SU-DHL-6 (cell line): ENCODE data around the gene TSHR.

ENCODE experiments used
- H2AFZ ChIP-seq: fragments of 200-600 bp; sonication (generic); 2 replicates; pipeline ENCODE4 v1.6.1; 2014; ENCODE audit warnings: low read depth, mild to moderate bottlenecking, moderate library complexity, mixed read lengths, antibody characterized with exemption, low read length; ENCODE audit not compliant: severe bottlenecking
- H3F3A ChIP-seq: fragments of 200-600 bp; shearing (Covaris generic); 2 replicates; pipeline ENCODE4 v1.6.0; 2016; ENCODE audit warnings: antibody characterized with exemption, mild to moderate bottlenecking; ENCODE audit not compliant: insufficient read depth
- H3K27ac ChIP-seq: fragments of 200-600 bp; sonication (generic); 2 replicates; pipeline ENCODE4 v1.5.1; 2016; ENCODE audit warnings: low read depth, mild to moderate bottlenecking, low read length, moderate library complexity, mixed read lengths
- H3K27me3 ChIP-seq: fragments of 200-600 bp; sonication (generic), shearing (Covaris generic); 2 replicates; pipeline ENCODE4 v1.6.0; 2014; ENCODE audit warnings: mild to moderate bottlenecking, low read length
- H3K36me3 ChIP-seq: fragments of 200-600 bp; sonication (generic); 2 replicates; pipeline ENCODE4 v1.6.1; 2014; ENCODE audit warnings: mild to moderate bottlenecking, low read length, mixed read lengths
- H3K4me2 ChIP-seq: fragments of 300-600, 200-600 bp; shearing (Covaris generic), sonication (generic); 2 replicates; pipeline ENCODE4 v1.6.0; 2014; ENCODE audit warnings: low read length, low read depth, mild to moderate bottlenecking; ENCODE audit not compliant: poor library complexity, severe bottlenecking
- H3K4me3 ChIP-seq: fragments of 200-600 bp; sonication (generic); 2 replicates; pipeline ENCODE4 v1.5.1; 2014; ENCODE audit warnings: antibody characterized with exemption, low read length, mild to moderate bottlenecking, mixed read lengths; ENCODE audit not compliant: insufficient read depth, poor library complexity, severe bottlenecking
- H3K79me2 ChIP-seq: fragments of 200-600 bp; sonication (generic); 2 replicates; pipeline ENCODE4 v1.6.1; 2014; ENCODE audit warnings: mild to moderate bottlenecking, low read length, moderate library complexity; ENCODE audit not compliant: insufficient read depth
- H3K9ac ChIP-seq: fragments of 200-600 bp; sonication (generic); 2 replicates; pipeline ENCODE4 v1.7.0; 2014; ENCODE audit warnings: mild to moderate bottlenecking, low read length
- H3K9me2 ChIP-seq: fragments of 200-600 bp; sonication (generic); replicated peaks from 2 replicates; pipeline ENCODE4 v1.6.1; 2014; ENCODE audit warnings: low read length; ENCODE audit not compliant: insufficient read depth
- H3K9me3 ChIP-seq: fragments of 200-600 bp; sonication (generic); 2 replicates; pipeline ENCODE4 v1.6.1; 2014; ENCODE audit warnings: low read length, mixed read lengths; ENCODE audit not compliant: insufficient read depth
- H4K20me1 ChIP-seq: fragments of 200-600 bp; sonication (generic); 2 replicates; pipeline ENCODE4 v1.6.1; 2014; ENCODE audit warnings: low read depth, mild to moderate bottlenecking, antibody characterized with exemption, low read length, moderate library complexity, mixed read lengths
- EZH2phosphoT487 ChIP-seq: fragments of 200-600 bp; sonication (generic), shearing (Covaris generic); conservative IDR thresholded peaks from 2 replicates; pipeline ENCODE4 v1.6.1; 2018; ENCODE audit warnings: mild to moderate bottlenecking, antibody characterized with exemption, low read length, moderate library complexity, mixed read lengths
- TF ChIP-seq, protein P1 (sequence below): fragments of 200-600 bp; sonication (generic); IDR thresholded peaks from one replicate; pipeline ENCODE4 v1.5.1; 2017; ENCODE audit warnings: antibody characterized with exemption, mild to moderate bottlenecking, low read length, moderate library complexity; ENCODE audit not compliant: insufficient read depth, poor library complexity, severe bottlenecking

Gene TSHR

DNA sequence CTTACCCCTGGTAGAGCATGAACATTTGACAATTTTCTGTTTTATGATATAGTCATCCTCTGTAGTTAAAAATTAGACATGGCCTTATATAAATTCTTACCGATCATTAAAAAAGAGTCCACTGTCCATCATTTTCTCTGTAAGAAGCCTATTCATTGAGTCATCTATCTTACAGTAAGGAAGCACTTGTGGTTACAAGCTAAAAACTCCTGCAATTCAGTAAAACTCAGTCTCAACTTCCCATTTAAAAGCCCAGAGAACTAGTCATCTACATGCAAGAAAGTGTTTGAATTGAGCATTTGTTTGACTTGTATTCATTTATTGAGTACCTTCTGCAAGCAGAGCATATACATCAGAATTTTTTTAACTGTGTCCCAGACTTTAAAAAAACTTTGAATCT, 202.0 kb downstream of the TSHR start:
- no peaks in the 10 kb centered on the region for H3K27me3 ChIP-seq
- no peak overlapping the region for H2AFZ ChIP-seq
- no peaks in the 10 kb centered on the region for H3K9me3 ChIP-seq
- H3K9me2 ChIP-seq: no peaks in the 10 kb centered on the region
- no peak overlapping the region for H3K9ac ChIP-seq
- H3F3A ChIP-seq: no peaks in the 10 kb centered on the region
- no peak overlapping the region for H3K4me2 ChIP-seq
- no peak overlapping the region for H3K4me3 ChIP-seq
- no peaks in the 10 kb centered on the region for H3K79me2 ChIP-seq
- no peaks in the 10 kb centered on the region for H3K36me3 ChIP-seq
- TF ChIP-seq, protein P1, sequence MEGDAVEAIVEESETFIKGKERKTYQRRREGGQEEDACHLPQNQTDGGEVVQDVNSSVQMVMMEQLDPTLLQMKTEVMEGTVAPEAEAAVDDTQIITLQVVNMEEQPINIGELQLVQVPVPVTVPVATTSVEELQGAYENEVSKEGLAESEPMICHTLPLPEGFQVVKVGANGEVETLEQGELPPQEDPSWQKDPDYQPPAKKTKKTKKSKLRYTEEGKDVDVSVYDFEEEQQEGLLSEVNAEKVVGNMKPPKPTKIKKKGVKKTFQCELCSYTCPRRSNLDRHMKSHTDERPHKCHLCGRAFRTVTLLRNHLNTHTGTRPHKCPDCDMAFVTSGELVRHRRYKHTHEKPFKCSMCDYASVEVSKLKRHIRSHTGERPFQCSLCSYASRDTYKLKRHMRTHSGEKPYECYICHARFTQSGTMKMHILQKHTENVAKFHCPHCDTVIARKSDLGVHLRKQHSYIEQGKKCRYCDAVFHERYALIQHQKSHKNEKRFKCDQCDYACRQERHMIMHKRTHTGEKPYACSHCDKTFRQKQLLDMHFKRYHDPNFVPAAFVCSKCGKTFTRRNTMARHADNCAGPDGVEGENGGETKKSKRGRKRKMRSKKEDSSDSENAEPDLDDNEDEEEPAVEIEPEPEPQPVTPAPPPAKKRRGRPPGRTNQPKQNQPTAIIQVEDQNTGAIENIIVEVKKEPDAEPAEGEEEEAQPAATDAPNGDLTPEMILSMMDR: no peak
- no peak for TF ChIP-seq EZH2phosphoT487
- H3K27ac ChIP-seq: no peak overlapping the region
- H4K20me1 ChIP-seq: no peaks in the 10 kb centered on the region

DNA sequence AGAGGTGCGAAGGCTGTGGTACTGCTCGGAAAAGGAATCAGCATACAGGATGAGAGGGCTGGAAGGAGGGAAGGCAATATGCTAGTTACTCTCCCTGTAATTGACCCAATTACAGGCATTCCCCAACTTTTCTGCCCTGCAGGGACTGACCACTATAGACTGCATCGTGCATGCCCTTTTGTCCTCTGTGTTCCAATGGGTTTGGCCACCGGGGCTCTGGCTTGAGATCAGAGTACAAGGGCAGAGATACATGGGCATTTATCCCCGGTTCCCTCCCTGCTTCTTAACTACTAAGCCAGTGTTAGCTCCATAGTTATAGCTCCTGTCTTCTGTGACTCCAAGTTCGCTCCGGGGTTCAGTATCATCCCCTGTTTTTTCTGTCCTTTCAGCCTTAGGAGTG, 205.7 kb downstream of the TSHR start:
- Histone ChIP-seq H3F3A (no peaks in the 10 kb centered on the region), H4K20me1 (no peaks in the 10 kb centered on the region), H3K27me3 (no peaks in the 10 kb centered on the region), H2AFZ (no peak overlapping the region), H3K27ac (no peak overlapping the region), H3K9me2 (no peaks in the 10 kb centered on the region), H3K9ac (no peak overlapping the region), H3K79me2 (no peaks in the 10 kb centered on the region), H3K4me3 (no peak overlapping the region), H3K36me3 (no peaks in the 10 kb centered on the region), H3K9me3 (no peaks in the 10 kb centered on the region), H3K4me2 (no peak overlapping the region)
- TF ChIP-seq, protein P1: no peak
- no peak for TF ChIP-seq EZH2phosphoT487

DNA sequence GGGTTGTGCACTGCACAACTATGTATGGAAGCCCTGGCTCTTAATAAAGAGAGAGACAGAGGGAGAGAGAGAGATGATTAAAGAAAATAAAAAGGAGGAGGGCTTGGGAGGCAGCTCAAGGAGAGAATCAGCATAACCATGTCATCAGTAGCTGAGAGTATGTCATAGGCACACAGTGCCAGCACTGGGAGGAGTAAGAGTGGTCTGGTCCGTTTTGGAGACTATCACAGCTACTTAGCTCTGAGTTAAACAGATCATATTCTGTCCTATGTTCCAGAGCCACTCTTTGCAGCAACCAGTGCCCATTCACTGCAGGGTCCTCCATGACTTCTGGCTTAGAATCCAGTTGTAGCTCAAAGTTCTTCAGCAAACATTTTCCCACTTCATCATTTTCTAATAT, 206.3 kb downstream of the TSHR start:
- Histone ChIP-seq H3K4me3 (no peak overlapping the region), H3K9ac (no peak overlapping the region), H3K4me2 (no peak overlapping the region), H3K27ac (no peak overlapping the region), H3K79me2 (no peaks in the 10 kb centered on the region), H2AFZ (no peak overlapping the region), H3K27me3 (no peaks in the 10 kb centered on the region), H3F3A (no peaks in the 10 kb centered on the region), H4K20me1 (no peaks in the 10 kb centered on the region), H3K9me3 (no peaks in the 10 kb centered on the region), H3K9me2 (no peaks in the 10 kb centered on the region), H3K36me3 (no peaks in the 10 kb centered on the region)
- TF ChIP-seq, protein P1: no peak
- no peak for TF ChIP-seq EZH2phosphoT487

DNA sequence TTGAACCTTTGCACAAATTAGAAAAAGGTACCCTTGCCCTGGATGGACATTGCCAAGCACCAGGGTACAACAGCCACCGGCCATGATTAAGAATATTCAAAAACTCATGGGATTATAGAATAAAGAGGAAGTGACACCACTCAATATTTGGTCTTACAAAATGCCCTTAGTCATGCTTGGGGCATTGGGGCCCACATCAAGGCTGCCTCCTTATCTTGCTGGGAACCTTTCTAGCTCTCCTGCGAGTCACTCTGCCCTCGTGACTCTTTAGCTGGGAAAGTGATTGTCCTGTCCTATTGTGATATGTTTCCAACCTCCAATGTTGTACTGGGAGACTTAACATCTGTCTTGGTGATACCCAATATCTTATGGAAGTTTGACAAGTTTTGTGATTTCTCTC, 207.5 kb downstream of the TSHR start:
- Histone ChIP-seq H3K9me3 (no peaks in the 10 kb centered on the region), H3K79me2 (no peaks in the 10 kb centered on the region), H3K9me2 (no peaks in the 10 kb centered on the region), H3F3A (no peaks in the 10 kb centered on the region), H3K4me3 (no peak overlapping the region), H3K9ac (no peak overlapping the region), H3K27ac (no peak overlapping the region), H2AFZ (no peak overlapping the region), H3K4me2 (no peak overlapping the region), H3K36me3 (no peaks in the 10 kb centered on the region), H4K20me1 (no peaks in the 10 kb centered on the region), H3K27me3 (no peaks in the 10 kb centered on the region)
- TF ChIP-seq, protein P1: no peak
- no peak for TF ChIP-seq EZH2phosphoT487
